Activated T-cell treated with anti-CD3 and anti-CD28 coated beads, Interleukin-2, amount 50 U/mL, for 24 hours (primary cell): ENCODE data around the gene PDSS1.

Experiments used
- DNase-seq: peaks from one replicate; pipeline ENCODE4 v3.0.0-alpha.2; 2020
- H3K27ac Mint-ChIP-seq: 2 replicates; pipeline ENCODE4 v1.8.0; 2020; ENCODE audit warnings: mild to moderate bottlenecking, mixed read lengths
- H3K27me3 Mint-ChIP-seq: 2 replicates; pipeline ENCODE4 v1.8.0; 2020; ENCODE audit warnings: mixed read lengths
- H3K36me3 Mint-ChIP-seq: 2 replicates; pipeline ENCODE4 v1.8.0; 2020; ENCODE audit warnings: low read depth, mixed read lengths
- H3K4me1 Mint-ChIP-seq: 2 replicates; pipeline ENCODE4 v1.8.0; 2020; ENCODE audit warnings: low read depth, mixed read lengths
- H3K4me3 Mint-ChIP-seq: 2 replicates; pipeline ENCODE4 v1.8.0; 2020; ENCODE audit warnings: mild to moderate bottlenecking, moderate library complexity, mixed read lengths
- H3K9me3 Mint-ChIP-seq: 2 replicates; pipeline ENCODE4 v1.8.0; 2020; ENCODE audit warnings: mixed read lengths

Gene PDSS1

DNA sequence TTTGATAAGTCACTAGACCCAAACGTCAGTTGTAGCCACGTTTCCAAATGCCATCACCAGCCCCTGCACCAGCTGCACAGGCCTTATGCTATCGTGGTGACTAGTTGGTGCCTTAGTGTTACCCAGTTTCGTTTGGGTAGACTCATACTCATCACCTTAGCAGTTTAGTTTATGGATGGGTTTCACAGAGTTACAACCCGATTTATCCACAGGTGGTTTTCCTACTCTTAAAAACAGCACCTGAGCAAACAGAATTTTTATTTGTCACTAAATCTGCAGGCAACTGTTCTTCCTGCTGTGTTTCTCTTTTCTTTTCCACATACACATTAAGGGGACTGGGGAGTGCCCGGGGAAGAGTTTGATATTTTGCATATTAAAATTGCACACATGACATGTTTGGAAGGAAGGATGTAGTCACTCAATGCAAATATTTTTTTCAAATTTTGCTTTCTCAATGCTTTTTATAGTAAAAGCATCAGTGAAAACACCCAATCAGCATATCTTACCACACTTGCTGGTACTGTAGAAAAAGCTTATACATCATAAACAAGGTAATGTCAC is 41.6 kb downstream of the PDSS1 start:
- Mint-ChIP-seq H3K36me3 (peaks cover 100% of the 10 kb centered on the region), H3K27me3 (no peaks in the 10 kb centered on the region), H3K4me3 (peak overlapping the region; percentile 39), H3K4me1 (peaks cover 59% of the 10 kb centered on the region), H3K9me3 (no peaks in the 10 kb centered on the region), H3K27ac (peak overlapping the region; percentile 94)
- DNase-seq, result no peak

DNA sequence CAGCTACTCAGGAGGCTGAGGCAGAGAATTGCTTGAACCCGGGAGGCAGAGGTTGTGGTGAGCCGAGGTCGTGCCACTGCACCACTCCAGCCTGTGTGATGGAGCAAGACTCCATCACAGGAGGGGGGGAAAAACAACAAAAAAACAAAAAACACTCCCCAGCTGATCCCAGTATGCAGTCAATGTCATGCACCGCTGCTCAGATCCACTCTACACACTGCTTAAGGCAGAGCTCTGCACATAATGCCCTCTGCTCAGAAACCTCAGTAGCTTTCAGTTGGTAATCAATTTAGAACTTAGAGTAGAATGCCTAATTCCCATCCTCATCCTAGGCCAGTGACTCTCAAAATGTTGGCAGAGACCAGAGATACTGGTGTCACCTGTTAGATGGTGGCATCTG is 43.9 kb downstream of the PDSS1 start:
- no peak overlapping the region for H3K4me3 Mint-ChIP-seq
- no peaks in the 10 kb centered on the region for H3K9me3 Mint-ChIP-seq
- peaks cover 99% of the 10 kb centered on the region for H3K36me3 Mint-ChIP-seq
- DNase-seq, result no peak
- no peaks in the 10 kb centered on the region for H3K27me3 Mint-ChIP-seq
- peaks cover 55% of the 10 kb centered on the region for H3K4me1 Mint-ChIP-seq
- H3K27ac Mint-ChIP-seq, result peak overlapping the region; percentile 94

DNA sequence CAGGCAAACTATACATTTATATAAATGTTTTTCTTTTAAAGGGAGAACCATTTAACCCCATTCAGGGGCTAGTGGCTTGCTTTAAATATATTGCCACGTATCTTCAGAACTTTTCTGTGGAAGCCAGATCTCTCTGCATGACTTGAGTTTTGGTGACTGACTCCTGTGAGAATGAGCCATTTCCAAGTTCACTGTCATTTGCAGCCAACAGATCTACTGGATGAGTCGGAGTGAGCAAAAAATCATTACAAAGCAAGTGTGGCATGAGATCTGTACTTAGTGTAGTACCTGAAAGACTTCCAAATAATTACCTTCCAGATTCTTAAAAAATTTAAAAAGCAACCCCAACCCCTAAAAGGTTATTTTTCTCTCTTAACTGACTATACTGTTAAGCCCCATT is 45.6 kb downstream of the PDSS1 start:
- Mint-ChIP-seq H3K36me3 (peaks cover 97% of the 10 kb centered on the region), H3K4me3 (no peak overlapping the region), H3K27me3 (no peaks in the 10 kb centered on the region), H3K9me3 (no peaks in the 10 kb centered on the region), H3K4me1 (peaks cover 41% of the 10 kb centered on the region), H3K27ac (peak overlapping the region; percentile 86)
- DNase-seq, result no peak

DNA sequence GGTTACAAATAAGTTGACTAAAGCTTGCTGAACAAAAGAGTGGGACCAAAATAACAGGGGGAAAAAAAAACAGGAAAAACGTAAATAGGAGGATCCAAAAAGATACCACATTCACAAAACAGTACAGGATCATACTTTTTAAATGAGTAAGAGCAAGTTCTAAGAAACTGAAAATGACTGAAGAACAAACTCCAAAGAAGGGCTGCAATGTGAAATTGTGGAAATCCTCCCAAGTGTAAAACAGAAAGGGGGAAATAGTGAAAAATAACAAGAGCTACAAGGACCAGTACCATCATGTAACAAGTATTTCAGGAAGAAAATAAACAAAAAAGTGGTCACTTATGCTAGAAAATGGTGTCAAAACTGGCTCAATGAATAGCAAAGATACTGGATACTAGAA is 46.3 kb downstream of the PDSS1 start:
- no peaks in the 10 kb centered on the region for H3K27me3 Mint-ChIP-seq
- H3K27ac Mint-ChIP-seq, result peak overlapping the region; percentile 86
- DNase-seq, result no peak
- peaks cover 39% of the 10 kb centered on the region for H3K4me1 Mint-ChIP-seq
- no peak overlapping the region for H3K4me3 Mint-ChIP-seq
- peaks cover 97% of the 10 kb centered on the region for H3K36me3 Mint-ChIP-seq
- H3K9me3 Mint-ChIP-seq, result no peaks in the 10 kb centered on the region

DNA sequence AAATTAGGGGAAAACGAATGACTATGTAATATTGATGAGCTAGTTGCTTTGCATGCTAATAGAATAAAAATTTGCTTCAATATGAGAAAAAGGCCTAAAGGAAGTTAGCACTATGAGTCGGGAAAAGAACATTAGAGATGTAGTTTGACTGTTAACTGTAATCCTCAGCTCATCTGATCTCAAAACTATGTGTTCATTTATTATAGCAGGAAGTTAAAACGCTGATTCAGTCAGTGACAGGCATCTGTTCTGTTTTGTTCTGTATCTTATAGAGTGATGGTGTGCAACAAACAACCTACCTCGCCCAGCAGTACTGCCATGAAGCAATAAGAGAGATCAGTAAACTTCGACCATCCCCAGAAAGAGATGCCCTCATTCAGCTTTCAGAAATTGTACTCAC is 48.6 kb downstream of the PDSS1 start:
- H3K4me1 Mint-ChIP-seq, result peaks cover 26% of the 10 kb centered on the region
- no peaks in the 10 kb centered on the region for H3K9me3 Mint-ChIP-seq
- H3K27ac Mint-ChIP-seq, result peak overlapping the region; percentile 74
- no peak overlapping the region for H3K4me3 Mint-ChIP-seq
- H3K27me3 Mint-ChIP-seq, result no peaks in the 10 kb centered on the region
- no peak for DNase-seq
- H3K36me3 Mint-ChIP-seq, result peaks cover 91% of the 10 kb centered on the region

DNA sequence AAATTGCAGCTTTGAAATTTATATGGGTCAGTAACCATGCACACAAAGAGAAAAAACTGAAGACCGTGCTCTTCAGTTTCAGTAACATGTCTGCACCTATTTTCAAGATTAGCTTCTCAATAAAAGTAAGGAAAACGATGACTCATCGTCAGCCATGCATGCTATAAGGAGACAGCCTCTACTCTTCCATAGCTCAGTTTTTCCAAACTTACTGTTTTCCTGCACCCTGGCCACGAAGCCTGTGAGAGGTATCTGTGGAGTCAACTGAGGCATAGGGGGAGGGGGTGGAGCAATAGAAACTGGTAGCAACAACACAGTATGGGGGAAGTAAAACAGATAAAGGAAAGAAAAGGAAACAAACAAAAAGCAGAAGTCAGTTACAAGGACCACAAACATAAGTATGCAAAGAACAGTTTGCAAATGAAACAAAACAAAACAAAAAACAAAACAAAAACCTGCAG is 58.0 kb downstream of the PDSS1 start:
- peaks cover 11% of the 10 kb centered on the region for H3K4me1 Mint-ChIP-seq
- peaks cover 72% of the 10 kb centered on the region for H3K36me3 Mint-ChIP-seq
- H3K27me3 Mint-ChIP-seq, result no peaks in the 10 kb centered on the region
- DNase-seq, result no peak
- no peaks in the 10 kb centered on the region for H3K9me3 Mint-ChIP-seq
- H3K4me3 Mint-ChIP-seq, result no peak overlapping the region
- peak overlapping the region; percentile 74 for H3K27ac Mint-ChIP-seq

DNA sequence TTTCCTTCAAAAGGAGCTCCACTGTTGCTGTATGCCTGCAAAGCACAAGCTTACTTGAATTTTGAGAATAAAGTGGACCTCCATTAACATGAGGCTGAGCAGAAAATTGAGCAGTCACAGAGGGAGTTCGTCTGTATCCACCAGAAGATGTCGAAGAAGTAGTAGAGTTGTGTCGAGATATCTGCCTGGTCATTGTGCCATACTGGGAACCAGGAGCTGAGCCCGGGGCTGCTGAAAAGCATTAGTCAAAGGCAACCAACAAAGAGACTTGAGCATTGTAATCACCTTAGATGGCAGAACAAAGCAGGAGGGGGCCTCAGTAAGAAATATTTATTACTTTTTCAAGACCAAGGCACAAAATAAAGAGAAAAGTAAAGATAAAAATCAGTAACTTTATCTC is 61.5 kb downstream of the PDSS1 start:
- H3K4me1 Mint-ChIP-seq, result peaks cover 8% of the 10 kb centered on the region
- H3K4me3 Mint-ChIP-seq, result no peak overlapping the region
- peak overlapping the region; percentile 7 for H3K27ac Mint-ChIP-seq
- H3K27me3 Mint-ChIP-seq, result no peaks in the 10 kb centered on the region
- no peaks in the 10 kb centered on the region for H3K9me3 Mint-ChIP-seq
- H3K36me3 Mint-ChIP-seq, result peaks cover 62% of the 10 kb centered on the region
- DNase-seq, result no peak

DNA sequence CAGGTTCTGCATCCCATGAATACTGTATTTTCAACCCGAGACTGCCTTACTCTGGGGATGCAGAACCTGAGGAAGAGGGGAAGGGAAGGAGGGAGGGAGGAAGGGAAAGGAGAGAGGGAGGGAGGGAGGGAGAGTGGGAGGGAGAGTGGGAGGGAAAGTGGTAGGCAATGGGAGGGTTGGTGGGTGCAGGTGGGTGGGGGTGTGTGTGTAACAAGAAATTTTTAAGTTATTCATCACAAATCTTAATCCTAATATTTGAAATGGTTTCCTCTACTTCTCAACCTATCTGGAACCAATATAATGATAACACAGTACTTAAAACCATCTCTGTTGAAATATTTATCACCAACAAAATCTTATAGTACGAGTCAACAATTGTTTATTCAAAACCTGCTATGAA is 68.0 kb downstream of the PDSS1 start:
- H3K9me3 Mint-ChIP-seq, result no peaks in the 10 kb centered on the region
- H3K4me3 Mint-ChIP-seq, result no peak overlapping the region
- H3K36me3 Mint-ChIP-seq, result peaks cover 68% of the 10 kb centered on the region
- no peaks in the 10 kb centered on the region for H3K27me3 Mint-ChIP-seq
- H3K4me1 Mint-ChIP-seq, result peaks cover 6% of the 10 kb centered on the region
- no peak for DNase-seq
- H3K27ac Mint-ChIP-seq, result peak overlapping the region; percentile 33

DNA sequence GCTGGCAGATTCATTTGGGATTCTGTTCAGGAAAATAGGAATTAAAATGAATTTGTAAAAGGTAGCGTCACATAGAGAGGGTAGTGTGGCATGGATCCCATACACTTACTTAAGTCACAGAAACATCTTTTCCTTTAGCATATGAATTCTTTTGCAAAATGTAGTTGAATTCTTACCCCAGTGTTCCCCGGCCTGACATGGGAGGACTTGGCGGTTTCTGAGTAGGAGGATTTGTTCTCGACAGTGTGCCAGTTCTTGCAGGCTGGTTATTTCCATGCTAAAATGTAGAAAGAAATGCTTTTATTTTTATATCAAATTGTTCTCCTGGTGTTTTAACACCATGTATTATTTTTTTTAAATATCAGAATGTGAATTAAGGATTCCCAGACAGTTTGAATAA is 72.6 kb downstream of the PDSS1 start:
- Mint-ChIP-seq H3K4me1 (peaks cover 34% of the 10 kb centered on the region), H3K27me3 (no peaks in the 10 kb centered on the region)
- no peak for DNase-seq

DNA sequence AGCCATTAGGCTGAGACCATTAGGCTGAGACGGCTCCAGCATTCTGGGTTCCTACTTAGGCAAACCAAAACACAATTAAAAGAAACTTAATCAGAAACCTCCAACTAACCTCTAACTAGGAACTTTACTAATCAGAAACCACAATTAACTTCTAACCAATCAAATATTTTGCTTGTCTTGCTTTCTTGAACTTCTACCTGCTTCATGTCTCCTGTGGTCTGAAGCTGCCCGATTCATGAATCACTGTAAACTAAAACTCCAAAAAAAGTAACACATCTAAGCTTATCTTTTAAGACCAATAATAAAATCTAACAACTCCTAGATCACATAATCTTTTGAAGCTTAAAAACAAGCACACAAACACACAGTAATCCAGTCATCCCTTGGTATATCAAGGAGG is 76.1 kb downstream of the PDSS1 start:
- peaks cover 59% of the 10 kb centered on the region for H3K4me1 Mint-ChIP-seq
- peaks cover 35% of the 10 kb centered on the region for H3K36me3 Mint-ChIP-seq
- H3K27me3 Mint-ChIP-seq, result no peaks in the 10 kb centered on the region
- H3K4me3 Mint-ChIP-seq, result no peak overlapping the region
- H3K27ac Mint-ChIP-seq, result peak overlapping the region; percentile 66
- H3K9me3 Mint-ChIP-seq, result no peaks in the 10 kb centered on the region
- DNase-seq, result no peak

More for the DNA sequence above, 72.6 kb downstream of the PDSS1 start:
- peaks cover 50% of the 10 kb centered on the region for H3K36me3 Mint-ChIP-seq
- no peaks in the 10 kb centered on the region for H3K9me3 Mint-ChIP-seq
- H3K27ac Mint-ChIP-seq, result no peak overlapping the region
- no peak overlapping the region for H3K4me3 Mint-ChIP-seq

DNA sequence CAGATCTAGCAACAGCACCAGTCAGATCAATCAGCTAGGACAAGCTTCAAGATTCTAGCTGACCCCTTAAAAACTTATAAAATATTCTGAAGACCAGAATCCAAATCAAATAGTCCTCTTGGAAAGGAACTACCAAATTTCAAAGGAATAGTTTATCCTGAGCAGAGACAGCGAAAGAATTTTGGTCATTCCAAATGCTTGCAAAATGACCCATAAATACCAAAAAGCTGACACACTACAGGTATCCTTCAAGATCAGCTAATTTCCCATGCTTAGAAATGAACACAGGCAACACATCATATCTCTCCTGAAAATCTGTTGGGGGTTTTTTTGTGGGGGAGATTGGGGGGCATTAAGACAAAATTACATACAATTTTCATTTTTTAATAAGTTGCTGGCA is 78.8 kb downstream of the PDSS1 start:
- Mint-ChIP-seq H3K4me1 (peaks cover 76% of the 10 kb centered on the region), H3K36me3 (peaks cover 19% of the 10 kb centered on the region), H3K9me3 (no peaks in the 10 kb centered on the region), H3K27ac (peak overlapping the region; percentile 2), H3K4me3 (no peak overlapping the region), H3K27me3 (no peaks in the 10 kb centered on the region)
- no peak for DNase-seq

DNA sequence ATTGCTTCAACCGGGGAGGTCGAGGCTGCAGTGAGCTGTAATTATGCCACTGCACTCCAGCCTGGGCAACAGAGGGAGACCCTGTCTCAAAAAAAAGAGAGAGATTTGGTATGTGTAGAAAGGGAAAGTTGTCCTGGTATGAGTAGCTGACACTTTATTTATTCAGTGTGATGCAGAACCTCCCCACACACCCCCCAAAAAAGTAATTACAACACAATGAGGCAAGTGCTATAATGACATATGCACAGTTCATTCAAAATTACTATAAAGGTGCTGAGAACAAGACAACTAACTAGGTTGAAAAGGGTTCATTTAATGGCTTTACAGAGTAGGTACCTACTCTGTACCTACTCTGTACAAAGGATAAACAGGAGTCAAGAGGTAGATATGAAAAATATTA is 80.2 kb downstream of the PDSS1 start:
- H3K9me3 Mint-ChIP-seq, result no peaks in the 10 kb centered on the region
- H3K27ac Mint-ChIP-seq, result peak overlapping the region; percentile 35
- no peak for DNase-seq
- peaks cover 80% of the 10 kb centered on the region for H3K4me1 Mint-ChIP-seq
- H3K27me3 Mint-ChIP-seq, result no peaks in the 10 kb centered on the region
- H3K4me3 Mint-ChIP-seq, result no peak overlapping the region
- peaks cover 21% of the 10 kb centered on the region for H3K36me3 Mint-ChIP-seq

DNA sequence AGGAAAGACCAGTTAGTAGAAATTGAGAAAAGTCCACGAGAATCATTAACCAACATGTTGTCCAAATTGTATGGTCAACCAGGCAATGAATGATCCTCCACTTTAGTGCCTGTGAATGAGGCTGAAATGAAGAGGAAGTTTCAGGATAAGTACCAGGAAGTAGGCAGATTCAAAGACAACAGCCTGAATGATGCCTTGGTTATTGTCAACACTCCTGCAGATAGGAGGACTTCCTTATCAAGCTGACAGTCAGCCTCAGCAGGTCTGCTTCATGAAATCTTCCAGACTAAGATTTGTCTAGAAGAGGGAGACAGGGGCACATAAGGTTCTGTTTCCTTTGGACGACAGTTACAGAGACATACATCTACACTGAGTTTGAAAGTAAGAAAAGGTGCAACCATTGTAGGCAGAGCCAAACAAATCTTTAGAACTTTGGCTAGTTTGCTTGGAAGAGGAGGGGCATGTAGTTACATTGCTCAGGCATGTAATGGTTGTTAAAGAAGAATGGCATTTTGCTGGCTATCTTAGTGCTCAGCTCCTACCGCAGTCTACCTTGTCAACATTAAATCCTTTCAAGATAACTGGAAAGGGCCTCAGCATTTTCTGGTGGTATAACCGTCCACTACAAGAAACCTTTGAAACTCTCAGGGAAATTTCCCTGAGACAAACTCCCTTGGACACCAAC is 81.8 kb downstream of the PDSS1 start:
- no peak overlapping the region for H3K27ac Mint-ChIP-seq
- no peak for DNase-seq
- H3K27me3 Mint-ChIP-seq, result no peaks in the 10 kb centered on the region
- no peaks in the 10 kb centered on the region for H3K9me3 Mint-ChIP-seq
- H3K4me1 Mint-ChIP-seq, result peaks cover 86% of the 10 kb centered on the region
- H3K36me3 Mint-ChIP-seq, result peaks cover 17% of the 10 kb centered on the region
- no peak overlapping the region for H3K4me3 Mint-ChIP-seq

DNA sequence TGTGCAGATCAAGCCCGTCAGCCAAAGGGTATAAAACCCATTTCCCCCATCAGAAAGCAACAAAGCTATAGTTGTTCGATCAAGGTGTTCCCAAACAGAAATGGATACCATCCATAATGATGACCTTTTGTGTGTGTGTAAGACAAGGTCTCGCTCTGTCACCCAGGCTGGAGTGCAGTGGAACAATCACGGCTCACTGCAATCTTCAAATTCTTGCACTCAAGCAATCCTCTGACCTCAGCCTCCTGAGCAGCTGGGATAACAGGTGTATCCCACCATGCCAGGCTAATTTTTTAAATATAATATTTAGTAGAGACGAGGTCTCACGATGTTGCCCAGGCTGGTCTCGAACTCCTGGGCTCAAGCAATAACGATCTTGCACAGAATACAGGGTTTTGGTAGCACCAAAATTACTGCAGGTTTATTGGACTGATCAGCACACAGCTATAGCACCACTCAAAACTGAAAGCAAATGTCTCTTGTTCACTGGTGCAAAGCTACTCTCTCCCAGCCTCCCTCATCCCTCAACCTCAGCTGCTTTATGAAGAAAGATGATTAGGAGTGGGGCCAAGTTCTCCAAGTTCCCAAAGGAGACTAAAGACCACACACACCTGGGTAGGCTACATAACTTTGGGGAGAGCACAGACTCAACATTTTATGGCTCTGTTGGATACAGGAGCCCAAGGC is 82.7 kb downstream of the PDSS1 start:
- Mint-ChIP-seq H3K4me1 (peaks cover 91% of the 10 kb centered on the region), H3K4me3 (no peak overlapping the region), H3K9me3 (no peaks in the 10 kb centered on the region), H3K27ac (peak overlapping the region; percentile 88), H3K27me3 (no peaks in the 10 kb centered on the region), H3K36me3 (peaks cover 21% of the 10 kb centered on the region)
- DNase-seq, result no peak
